MM.1S (cell line): Measurements from ENCODE around the gene VAV2.

Source experiments
- DNase-seq: peaks from one replicate; pipeline ENCODE4 v3.0.0-alpha.2; 2015
- H2AFZ ChIP-seq: fragments of 300-600 bp; sonication (generic); 2 replicates; pipeline ENCODE4 v1.6.0; 2016; ENCODE audit warnings: antibody characterized with exemption, low read length
- H3F3A ChIP-seq: fragments of 300-600 bp; sonication (generic); 2 replicates; pipeline ENCODE4 v1.6.1; 2016; ENCODE audit warnings: mild to moderate bottlenecking, antibody characterized with exemption, low read length, moderate library complexity, mixed read lengths; ENCODE audit not compliant: insufficient read depth
- H3K27ac ChIP-seq: fragments of 300-600 bp; sonication (generic); 2 replicates; pipeline ENCODE4 v1.5.1; 2016; ENCODE audit warnings: mild to moderate bottlenecking, low read length
- H3K27me3 ChIP-seq: fragments of 300-600 bp; sonication (generic); replicated peaks from 2 replicates; pipeline ENCODE4 v1.6.0; 2016; ENCODE audit warnings: low read length; ENCODE audit not compliant: insufficient read depth
- H3K36me3 ChIP-seq: fragments of 300-600 bp; sonication (generic); replicated peaks from 2 replicates; pipeline ENCODE4 v1.6.1; 2016; ENCODE audit warnings: mild to moderate bottlenecking, low read length, mixed read lengths; ENCODE audit not compliant: insufficient read depth
- H3K4me1 ChIP-seq: fragments of 300-600 bp; sonication (generic); 2 replicates; pipeline ENCODE4 v1.6.1; 2016; ENCODE audit warnings: low read length, mixed read lengths
- H3K4me2 ChIP-seq: fragments of 300-600 bp; sonication (generic); 2 replicates; pipeline ENCODE4 v1.6.0; 2016; ENCODE audit warnings: low read depth, low read length
- H3K4me3 ChIP-seq: fragments of 300-600 bp; sonication (generic); 2 replicates; pipeline ENCODE4 v1.5.1; 2016; ENCODE audit warnings: low read length, mixed read lengths
- H3K79me2 ChIP-seq: fragments of 300-600 bp; sonication (generic); 2 replicates; pipeline ENCODE4 v1.6.1; 2016; ENCODE audit warnings: mixed run types, low read length, mixed read lengths
- H3K9ac ChIP-seq: fragments of 300-600 bp; sonication (generic); 2 replicates; pipeline ENCODE4 v1.6.1; 2016; ENCODE audit warnings: low read length, mixed read lengths
- H3K9me2 ChIP-seq: fragments of 300-600 bp; sonication (generic); replicated peaks from 2 replicates; pipeline ENCODE4 v1.6.1; 2016; ENCODE audit warnings: mild to moderate bottlenecking, low read length, mixed read lengths; ENCODE audit not compliant: insufficient read depth
- H3K9me3 ChIP-seq: fragments of 300-600 bp; sonication (generic); replicated peaks from 2 replicates; pipeline ENCODE4 v1.6.1; 2016; ENCODE audit warnings: mild to moderate bottlenecking, low read length, mixed read lengths; ENCODE audit not compliant: insufficient read depth
- H4K20me1 ChIP-seq: fragments of 300-600 bp; sonication (generic); 2 replicates; pipeline ENCODE4 v1.6.1; 2016; ENCODE audit warnings: mild to moderate bottlenecking, low read length, moderate library complexity, mixed read lengths; ENCODE audit not compliant: insufficient read depth
- CTCF ChIP-seq: fragments of 300-600 bp; sonication (generic); IDR thresholded peaks from 2 replicates; pipeline ENCODE4 v1.5.1; 2016; ENCODE audit warnings: antibody characterized with exemption, low read length, mixed read lengths
- EZH2 ChIP-seq: fragments of 300-600 bp; sonication (generic); optimal IDR thresholded peaks from 2 replicates; pipeline ENCODE3; 2017; ENCODE audit warnings: low read depth, mild to moderate bottlenecking, antibody characterized with exemption, low read length, mixed read lengths
- EZH2phosphoT487 ChIP-seq: fragments of 300-600 bp; sonication (generic); IDR thresholded peaks from 2 replicates; pipeline ENCODE4 v1.6.1; 2018; ENCODE audit warnings: antibody characterized with exemption, low read length

Gene VAV2

GRCh38 chr9:133803745-133804144 is 188.4 kb downstream of the VAV2 start:
- Histone ChIP-seq H3K27me3 (peaks cover 37% of the 10 kb centered on the region), H4K20me1 (no peaks in the 10 kb centered on the region), H3K4me3 (no peak overlapping the region), H3K9ac (no peak overlapping the region), H3K4me1 (no peaks in the 10 kb centered on the region), H3K79me2 (no peaks in the 10 kb centered on the region), H3K36me3 (no peaks in the 10 kb centered on the region), H3K9me2 (no peaks in the 10 kb centered on the region), H3K4me2 (no peak overlapping the region), H3F3A (no peaks in the 10 kb centered on the region), H2AFZ (no peak overlapping the region), H3K27ac (no peak overlapping the region), H3K9me3 (no peaks in the 10 kb centered on the region)
- no peak for DNase-seq
- TF ChIP-seq EZH2phosphoT487 (no peak), CTCF (no peak), EZH2 (no peak)

- H3K4me3 ChIP-seq = no peak overlapping the region
- H2AFZ ChIP-seq = no peak overlapping the region
- H3K36me3 ChIP-seq = no peaks in the 10 kb centered on the region
- H3K9me2 ChIP-seq = no peaks in the 10 kb centered on the region
- H3K9ac ChIP-seq = no peak overlapping the region
- TF ChIP-seq EZH2 (no peak), CTCF (no peak), EZH2phosphoT487 (no peak)
- H3K4me2 ChIP-seq = no peak overlapping the region
- no peak for DNase-seq
- H3K9me3 ChIP-seq = no peaks in the 10 kb centered on the region
- H3F3A ChIP-seq = no peaks in the 10 kb centered on the region
- H3K4me1 ChIP-seq = no peaks in the 10 kb centered on the region
- H3K79me2 ChIP-seq = no peaks in the 10 kb centered on the region
- peaks cover 41% of the 10 kb centered on the region for H3K27me3 ChIP-seq
- H3K27ac ChIP-seq = no peak overlapping the region
- H4K20me1 ChIP-seq = no peaks in the 10 kb centered on the region
These were observed 189.0 kb downstream of the VAV2 start for GRCh38 chr9:133803028-133803585.

- no peak for TF ChIP-seq EZH2
- TF ChIP-seq CTCF = no peak
- no peak for TF ChIP-seq EZH2phosphoT487
- H2AFZ ChIP-seq = no peak overlapping the region
- H3K36me3 ChIP-seq = no peaks in the 10 kb centered on the region
- no peak overlapping the region for H3K4me3 ChIP-seq
- H3K79me2 ChIP-seq = no peaks in the 10 kb centered on the region
- no peak overlapping the region for H3K9ac ChIP-seq
- H3K9me2 ChIP-seq = no peaks in the 10 kb centered on the region
- H4K20me1 ChIP-seq = no peaks in the 10 kb centered on the region
- H3K9me3 ChIP-seq = no peaks in the 10 kb centered on the region
- H3K4me2 ChIP-seq = no peak overlapping the region
- H3K4me1 ChIP-seq = no peaks in the 10 kb centered on the region
- DNase-seq = no peak
- H3K27ac ChIP-seq = no peak overlapping the region
- H3F3A ChIP-seq = no peaks in the 10 kb centered on the region
- H3K27me3 ChIP-seq = peaks cover 41% of the 10 kb centered on the region
These were observed 190.4 kb downstream of the VAV2 start for GRCh38 chr9:133801739-133802138.
